Effector CD4-positive, alpha-beta T cell (primary cell): ENCODE measurements around the gene PRKCQ.
"Not testable (repeated sequence)": the region's sequence is repeated elsewhere in the genome, so short reads cannot be mapped to it uniquely, and the experiment has no call there.

Source experiments
- DNase-seq: peaks from one replicate; pipeline ENCODE4 v3.0.0-alpha.2; 2020

Gene PRKCQ

DNA sequence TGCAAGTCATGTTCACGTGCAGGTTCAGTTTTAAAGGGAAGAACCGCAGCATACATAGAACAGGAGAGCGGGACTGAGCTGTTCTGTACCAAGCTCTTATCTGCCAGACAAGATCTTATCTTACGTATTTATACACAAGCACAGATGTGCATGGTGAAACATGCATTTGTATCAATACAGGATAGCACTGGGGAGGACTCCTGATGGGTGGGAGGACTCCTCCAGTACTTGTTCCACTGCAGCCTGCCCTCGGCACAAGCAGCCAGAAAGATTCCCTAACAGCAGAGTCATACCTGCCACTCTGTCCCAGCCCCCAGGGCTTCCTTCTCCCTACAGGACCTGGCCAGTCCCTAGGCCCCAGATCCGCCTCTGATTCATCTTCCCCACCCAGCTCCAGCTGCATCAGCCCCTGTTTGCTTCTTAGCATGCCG, 13.2 kb upstream of the PRKCQ start:
- DNase-seq, result no peak

DNA sequence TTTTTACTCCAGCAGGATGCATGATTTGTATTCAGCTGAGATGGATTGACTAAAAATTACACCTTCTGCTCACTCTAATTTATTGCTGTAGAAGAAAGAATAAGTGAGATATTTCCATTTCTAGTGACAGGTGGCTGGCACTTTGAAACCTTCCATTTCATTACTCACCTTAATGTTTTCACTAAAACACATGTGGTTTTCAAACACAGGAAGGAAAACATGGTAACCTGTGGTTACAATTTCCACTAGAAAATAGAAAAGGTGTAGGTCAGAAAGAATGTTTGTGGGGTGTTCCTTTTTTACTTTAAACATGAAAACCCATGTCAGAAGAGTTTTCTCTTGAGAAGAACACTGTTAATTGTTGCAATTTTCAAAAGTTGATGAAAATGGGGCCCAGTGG, 12.0 kb upstream of the PRKCQ start:
- DNase-seq, result no peak

DNA sequence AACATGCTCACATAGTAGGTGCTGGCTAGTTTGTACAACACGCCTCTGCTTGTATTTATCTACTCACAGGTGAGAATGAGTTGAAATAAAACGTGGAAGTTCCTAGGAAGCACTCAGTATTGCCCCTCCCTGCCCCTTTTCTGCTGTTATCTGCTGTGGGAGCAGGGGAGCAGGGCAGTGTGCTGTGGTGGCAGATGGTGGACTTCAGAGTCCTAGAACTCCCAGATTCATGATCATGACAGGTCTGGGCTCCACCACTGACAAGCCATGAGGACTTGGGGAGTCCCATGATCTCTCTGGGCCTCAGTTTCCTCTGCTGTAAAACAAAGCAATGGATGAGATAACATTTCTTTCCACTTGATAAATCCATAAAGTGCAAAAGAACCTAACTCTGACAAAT, 11.6 kb upstream of the PRKCQ start:
- DNase-seq, result no peak

DNA sequence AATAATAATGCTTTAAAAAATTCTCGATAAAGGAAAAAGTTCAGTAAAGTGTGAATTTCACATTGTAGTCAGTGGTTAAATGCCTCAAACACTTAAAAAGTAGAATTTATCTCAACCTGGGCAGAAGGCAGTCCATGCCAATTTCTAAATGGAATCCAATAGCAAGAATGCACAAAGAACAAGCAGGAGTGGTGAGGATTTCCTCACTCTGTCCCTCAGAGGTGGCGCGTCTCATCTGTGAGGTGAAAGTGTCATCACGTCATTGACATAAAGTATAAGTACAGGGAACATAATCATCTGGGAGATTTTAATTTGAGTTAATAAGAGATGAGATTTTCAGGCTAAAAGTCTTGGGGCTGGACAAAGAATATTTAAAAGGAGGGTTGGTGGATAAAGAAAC, 10.0 kb upstream of the PRKCQ start:
- no peak for DNase-seq

DNA sequence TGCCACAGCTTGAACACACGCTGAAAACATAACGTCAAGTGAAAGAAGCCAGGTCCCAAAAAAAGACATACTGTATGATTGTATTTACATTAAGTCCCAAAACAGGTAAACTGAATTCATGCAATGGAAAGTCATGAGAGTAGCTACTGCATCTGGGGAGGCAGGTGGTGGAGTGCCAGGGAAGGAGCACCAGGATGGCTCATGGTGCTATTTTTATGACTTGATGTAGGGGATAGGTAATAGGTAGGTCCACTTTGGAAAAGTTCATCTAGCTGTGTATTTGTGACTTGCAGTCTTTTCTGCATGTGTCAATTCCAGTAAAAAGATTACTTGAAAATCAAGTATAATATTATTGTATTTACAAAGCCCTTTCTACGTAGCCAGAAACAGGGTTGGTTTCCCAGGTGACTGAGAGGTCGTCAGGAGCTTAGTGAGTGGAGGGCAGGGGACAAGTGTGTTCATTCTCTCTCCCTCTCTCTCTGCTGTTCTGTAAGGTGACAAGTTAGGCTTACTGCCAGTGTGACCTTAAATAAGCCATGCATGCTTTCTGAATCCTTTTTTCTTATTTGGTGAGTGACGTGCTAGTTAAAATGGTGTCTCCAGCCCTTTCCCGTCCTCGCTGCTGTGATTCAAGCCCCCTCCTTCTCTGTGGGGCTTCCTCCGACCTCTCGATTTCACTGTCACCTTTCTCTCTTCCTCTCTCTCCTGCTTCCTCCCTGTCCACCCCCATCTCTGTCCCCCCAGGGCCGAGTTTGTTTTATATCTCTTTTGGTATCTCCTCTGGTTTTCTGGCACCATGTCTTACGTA, 9.4 kb upstream of the PRKCQ start:
- no peak for DNase-seq

DNA sequence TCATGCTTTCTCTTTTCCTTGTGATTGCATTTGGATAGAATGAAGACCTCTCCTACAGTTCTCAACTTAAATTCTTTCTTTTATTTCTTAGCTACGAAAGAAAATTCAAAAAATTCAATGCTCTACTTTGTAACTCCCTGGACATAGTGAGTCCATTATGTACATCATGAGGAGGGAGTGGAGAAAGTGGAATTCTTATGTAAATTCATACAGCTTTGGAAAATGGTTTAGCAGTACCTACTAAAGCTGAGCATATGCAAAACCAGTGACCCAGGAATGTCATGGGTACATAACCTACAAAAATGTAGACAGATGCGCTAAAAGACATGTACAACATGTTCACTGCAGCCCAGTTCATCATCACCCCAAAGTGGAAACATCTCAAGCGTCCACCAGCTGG, 8.8 kb upstream of the PRKCQ start:
- no peak for DNase-seq

DNA sequence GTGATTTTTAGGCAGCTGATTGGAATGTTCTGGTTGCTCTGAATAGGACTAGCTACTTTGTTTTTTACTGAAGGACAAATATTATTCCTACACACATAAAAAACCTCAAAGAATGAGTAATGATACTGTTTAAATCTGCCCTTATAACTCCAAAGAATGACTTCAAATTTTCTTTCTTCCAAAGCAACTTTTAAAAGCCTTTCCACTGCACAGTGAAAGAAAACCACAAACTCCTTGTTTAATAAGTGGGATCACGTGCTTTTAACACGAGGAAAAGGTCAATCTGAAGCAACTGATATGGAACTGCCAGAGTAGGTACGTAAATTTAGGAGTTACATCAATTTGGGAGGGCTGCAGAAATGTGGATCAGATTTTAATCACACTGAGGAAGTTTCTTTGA, 8.0 kb upstream of the PRKCQ start:
- no peak for DNase-seq

DNA sequence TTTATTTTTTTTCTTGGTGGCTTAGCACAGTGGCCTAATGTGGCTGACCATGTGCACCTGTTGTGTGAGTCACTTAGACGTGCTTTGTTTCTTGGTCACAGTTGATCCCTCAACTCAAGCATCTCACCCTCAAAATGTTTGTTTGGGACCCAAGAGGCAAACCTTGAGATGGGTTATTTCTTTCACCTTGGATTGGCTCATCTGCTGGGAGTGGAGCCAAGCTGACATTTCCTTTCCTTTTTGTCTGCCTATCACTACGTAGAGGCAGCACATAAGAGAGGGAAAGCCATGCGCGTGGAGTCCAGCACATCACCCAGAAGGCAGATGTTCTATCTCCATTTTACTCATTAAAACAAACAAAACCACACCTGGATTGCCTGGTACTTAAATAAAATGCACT, 6.4 kb upstream of the PRKCQ start:
- DNase-seq, result no peak

DNA sequence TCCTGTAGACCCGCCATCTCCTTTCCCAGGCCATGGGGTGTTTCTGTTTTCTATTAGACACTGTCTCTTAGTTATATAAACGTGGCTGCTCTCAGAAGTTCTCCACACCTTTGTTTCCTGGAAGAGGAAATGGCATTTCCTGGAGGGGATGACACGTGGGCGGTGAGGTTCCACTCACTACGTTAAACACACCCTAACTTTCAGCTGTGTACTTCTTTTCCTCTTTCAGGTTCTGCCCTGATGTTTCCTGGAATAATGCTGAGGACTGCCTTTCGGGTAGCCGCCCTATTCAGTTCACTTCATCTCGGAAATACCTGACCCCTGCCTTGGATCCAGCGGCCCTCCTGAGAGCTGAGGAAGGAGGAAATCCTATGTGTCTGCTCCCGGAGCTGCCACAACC, 3.4 kb upstream of the PRKCQ start:
- DNase-seq, result peak; percentile 40

DNA sequence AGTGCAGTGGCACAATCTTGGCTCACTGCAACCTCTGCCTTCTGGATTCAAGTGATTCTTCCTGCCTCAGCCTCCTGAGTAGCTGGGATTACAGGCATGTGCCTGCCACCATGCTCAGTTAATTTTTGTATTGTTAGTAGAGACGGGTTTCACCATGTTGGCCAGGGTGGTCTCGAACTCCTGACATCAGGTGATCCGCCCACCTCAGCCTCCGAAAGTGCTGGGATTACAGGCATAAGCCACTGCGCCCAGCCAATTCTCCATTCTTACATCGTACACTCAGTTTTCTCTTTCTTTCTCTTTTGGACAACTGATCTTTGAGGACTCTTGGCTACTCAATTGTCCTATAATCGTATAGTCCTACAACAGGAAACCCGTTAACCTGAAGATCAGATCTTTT, 2.8 kb upstream of the PRKCQ start:
- DNase-seq, result not testable (repeated sequence)

DNA sequence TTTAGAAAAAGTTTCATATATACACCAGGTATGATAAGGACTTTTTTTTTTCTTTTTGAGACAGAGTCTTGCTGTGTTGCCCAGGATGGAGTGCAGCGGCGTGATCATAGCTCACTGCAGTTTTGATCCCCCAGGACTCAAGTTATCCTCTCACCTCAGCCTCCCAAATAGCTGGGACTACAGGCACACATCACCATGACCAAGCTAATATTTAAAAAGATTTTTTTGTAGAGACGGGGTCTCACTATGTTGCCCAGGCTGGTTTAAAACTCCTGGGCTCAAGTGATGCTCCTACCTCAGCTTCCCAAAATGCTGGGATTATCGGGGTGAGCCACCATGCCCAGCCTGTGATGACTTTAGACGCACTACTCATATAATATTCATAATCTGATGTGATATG, 2.2 kb upstream of the PRKCQ start:
- DNase-seq, result no peak

DNA sequence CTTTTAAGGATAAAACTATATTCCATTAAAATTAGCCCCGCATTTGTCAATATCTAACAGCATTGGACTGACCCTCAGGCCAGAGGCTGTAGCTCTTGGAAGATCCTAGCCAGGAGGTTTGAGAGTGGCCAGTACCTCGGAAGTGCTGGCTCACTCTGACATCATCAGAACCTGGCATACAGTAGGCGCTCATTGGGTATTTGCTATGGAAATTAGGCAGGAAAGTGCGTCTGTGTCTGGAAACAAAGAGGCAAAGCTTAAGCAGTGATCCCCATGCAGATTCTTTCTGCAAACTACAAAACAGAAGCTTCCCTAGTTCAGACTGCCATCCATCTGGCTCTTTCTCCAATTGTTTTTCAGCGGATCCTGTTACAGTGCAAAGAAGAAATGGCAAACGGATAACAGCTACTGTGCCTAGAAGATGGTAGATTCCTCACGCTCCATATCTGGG, 1.7 kb upstream of the PRKCQ start:
- no peak for DNase-seq

DNA sequence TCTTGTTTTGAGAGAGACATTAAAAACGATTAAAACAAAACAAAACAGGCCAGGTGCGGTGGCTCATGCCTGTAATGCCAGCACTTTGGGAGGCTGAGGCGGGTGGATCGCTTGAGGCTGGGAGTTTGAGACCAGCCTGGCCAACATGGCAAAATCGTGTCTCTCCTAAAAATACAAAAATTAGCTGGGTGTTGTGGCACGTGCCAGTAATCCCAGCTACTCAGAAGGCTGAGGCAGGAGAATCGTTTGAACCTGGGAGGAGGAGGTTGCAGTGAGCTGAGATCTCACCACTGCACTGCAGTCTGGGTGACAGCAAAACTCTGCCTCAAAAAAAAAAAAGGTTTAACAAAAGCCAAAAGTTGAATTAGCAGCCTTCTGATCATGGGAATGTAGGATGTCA, 1.1 kb upstream of the PRKCQ start:
- not testable (repeated sequence) for DNase-seq

DNA sequence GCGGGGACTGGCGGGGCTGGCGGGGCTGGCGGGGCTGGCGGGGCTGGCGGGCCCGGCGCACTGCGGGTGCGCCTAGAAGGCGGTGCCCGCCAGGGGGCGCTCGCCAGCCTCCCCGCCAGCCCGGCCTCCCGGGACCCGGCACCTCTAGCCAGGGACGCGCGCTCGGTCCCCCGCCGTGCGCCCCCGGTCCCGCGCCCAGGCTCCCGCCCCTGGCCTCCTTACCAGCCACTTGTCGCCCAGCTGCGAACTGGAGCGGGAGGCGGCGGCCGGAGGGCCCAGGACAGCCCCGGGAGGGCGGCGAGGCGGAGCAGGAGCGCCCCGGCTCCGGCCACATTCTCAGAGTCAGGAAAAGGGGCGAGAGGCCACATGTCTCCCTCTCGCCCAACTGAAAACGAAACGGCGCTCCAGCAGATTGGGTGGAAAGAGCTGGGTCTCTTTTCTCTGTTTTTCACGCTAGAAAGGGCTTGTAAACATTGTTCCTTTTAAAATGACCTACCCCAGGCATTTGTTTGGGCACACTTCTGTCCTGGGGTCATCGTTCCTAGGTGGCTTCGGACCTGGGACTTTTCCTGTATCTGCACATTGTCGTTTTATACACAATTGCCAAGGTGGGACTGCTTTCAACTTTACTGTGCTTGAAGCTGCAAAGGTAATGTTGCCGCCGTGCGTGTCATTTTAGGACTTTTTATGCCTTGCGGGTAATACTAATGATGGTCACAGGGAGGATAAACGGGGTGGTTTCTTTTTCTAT, 378 bp upstream of the PRKCQ start:
- peak; percentile 80 for DNase-seq

DNA sequence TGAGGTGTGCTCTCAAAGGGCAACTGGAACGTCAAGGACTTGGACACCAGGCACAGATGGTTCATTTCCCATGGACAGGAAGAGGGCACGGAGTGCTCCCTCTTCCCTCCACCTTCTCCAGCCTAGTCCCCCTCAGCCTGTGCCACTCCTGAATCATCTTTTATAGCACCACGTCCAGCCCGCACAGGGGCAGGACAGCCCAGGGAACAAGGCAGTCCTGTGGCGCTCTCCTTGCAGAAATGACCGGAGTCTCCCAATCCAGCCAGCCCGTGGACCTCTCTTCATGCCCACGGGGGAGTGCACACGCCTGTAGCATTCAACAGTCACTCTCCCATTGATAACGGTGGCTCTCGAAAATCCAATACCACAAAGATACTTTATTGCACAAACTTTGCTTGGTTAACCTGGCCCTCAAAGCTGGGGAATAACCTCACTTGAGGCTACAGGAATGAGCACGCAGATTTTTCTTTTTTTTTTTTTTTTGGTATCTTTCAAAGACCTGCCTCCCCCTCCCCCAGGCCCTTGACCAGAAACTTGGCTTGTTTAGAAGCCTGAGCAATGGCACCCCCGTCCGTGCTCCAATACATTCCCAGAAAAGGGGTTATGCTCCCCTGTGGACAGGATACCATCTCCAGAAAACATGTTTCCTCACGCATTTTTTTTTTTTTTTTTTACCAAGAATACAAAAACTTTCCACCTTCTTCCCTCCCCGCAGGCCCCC, 733 bp downstream of the PRKCQ start:
- no peak for DNase-seq

DNA sequence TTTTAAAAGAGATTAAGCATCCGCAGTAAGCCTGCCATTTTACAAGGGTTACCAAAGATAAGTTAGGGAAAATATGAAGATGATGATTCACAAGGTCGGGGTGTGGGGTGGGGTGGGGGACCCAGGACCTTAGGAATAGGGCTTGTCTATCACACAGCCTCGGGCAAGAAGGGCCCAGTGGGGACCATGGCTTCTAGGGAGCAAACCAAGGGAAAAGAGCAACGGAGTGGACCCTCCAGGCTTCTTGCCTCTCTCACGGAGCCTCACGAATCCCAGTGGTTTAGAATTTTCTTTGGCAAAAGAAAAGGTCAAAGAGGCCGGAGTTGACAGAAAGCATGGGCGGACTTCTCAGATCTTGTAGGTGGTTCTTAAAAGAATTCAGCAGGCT, 1.3 kb downstream of the PRKCQ start:
- no peak for DNase-seq

DNA sequence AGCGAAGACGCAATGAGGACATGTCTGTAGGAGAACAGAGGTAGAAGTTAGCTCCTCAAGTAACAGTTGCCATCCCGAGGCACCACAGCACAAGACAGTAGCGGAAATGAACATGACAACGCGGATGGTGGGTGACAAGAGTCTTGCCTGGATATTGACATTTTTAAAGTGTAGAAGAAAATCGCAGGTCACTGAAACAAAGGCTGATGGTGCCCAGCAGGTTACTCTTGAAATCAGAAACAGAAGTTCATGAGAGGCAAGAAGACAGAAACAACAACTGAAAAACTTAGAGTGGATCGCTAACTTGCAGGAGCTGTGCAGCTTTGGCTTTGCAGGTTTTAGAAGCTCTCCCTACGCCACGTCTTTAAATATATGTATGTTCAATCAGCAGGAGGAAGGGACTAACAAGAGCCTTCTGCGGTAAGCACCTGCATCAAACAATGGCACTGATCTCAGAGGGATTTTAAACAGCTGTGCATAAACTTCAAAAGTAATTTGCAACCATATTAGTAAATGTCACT, 1.8 kb downstream of the PRKCQ start:
- DNase-seq, result no peak

DNA sequence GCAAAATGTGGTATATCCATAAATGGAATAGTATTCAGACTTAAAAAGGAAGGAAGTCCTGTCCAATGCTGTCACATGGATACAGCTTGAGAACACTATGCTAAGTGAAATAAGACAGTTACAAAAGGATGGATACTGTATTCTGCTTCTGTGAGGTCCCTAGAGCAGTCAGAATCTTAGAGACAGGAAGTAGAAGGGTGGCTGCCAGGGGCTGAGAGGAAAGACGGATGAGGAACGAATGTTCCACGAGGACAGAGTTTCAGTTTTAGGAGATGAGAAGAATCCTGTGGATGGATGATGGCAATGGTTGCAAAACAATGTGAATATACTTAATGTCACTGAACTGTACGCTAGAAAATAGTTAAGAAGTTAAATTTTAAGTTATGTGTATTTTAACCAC, 3.8 kb downstream of the PRKCQ start:
- no peak for DNase-seq

DNA sequence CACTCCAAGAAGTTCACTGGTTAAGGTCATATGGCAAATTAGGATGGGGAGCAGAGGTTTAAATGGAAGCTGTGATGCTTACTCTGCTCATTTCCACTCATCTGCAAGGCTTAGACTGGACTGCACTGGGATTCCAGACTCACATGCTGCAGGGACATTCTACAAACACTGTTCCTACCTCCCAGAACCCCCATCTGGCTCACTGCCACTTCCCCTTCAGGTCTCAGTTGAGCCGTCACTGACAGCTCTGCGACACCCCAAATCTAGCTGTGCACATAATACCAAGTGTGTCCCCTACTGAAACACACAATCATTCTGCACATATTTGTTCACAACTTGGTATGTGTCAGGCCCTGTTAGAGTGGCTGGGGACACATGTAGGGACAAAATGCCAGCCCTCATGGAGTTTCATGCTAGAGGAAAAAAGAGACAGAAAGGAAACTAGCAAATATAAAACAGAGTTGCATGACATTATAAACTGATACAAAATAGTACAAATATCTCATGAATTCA, 5.4 kb downstream of the PRKCQ start:
- no peak for DNase-seq

DNA sequence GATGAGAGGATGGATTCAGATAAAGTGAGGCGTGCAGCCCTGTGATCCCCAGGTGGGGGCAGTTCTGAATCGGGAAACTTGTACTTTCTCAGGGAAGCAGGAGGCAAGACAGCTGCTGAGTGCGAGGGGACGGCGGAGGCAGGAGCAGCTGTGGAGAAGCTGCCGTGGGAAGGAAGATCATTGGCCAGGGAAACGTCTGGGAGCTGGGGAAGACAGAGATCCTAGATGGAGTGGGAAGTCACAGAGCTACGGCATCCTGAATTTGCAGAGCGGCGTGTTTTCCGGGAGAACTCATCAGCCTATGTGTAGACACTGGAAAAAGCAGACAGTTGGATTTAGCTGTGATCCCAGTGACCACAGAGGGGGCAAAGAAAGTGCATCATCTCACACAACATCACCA, 9.2 kb downstream of the PRKCQ start:
- no peak for DNase-seq

DNA sequence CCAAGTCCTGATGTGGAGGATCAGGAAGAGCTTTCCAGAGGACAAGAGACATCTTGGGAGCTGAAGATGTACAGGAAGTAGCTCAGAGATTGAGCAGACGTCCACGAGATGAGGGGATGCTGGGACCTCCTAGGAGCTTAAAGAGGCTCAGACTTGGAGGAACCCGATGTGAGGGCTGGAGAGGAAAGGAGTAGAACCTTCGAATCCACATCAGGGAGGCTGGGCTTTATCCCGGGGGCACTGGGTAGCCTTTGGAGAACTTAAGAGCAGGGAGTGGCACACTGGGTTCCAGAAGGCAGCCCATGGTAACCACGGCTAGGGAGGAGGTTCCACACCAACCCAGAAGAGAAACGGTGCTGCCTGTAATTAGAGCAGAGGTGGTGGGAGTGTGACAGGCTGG, 10.8 kb downstream of the PRKCQ start:
- no peak for DNase-seq

DNA sequence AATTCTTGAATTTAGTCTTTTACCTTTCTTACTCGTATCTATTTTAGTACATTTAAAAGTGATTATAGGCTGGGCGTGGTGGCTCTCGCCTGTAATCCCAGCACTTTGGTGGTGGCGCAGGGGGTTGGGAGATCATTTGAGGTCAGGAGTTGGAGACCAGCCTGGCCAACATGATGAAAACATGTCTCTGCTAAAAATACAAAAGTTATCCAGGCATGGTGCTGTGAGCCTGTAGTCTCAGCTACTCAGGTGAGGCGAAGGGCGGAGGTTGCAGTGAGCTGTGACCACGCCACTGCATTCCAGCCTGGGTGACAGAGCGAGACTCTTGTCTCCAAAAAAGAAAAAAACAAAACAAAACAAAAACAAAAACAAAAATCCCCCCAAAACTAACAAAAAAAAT, 12.2 kb downstream of the PRKCQ start:
- DNase-seq, result no peak

DNA sequence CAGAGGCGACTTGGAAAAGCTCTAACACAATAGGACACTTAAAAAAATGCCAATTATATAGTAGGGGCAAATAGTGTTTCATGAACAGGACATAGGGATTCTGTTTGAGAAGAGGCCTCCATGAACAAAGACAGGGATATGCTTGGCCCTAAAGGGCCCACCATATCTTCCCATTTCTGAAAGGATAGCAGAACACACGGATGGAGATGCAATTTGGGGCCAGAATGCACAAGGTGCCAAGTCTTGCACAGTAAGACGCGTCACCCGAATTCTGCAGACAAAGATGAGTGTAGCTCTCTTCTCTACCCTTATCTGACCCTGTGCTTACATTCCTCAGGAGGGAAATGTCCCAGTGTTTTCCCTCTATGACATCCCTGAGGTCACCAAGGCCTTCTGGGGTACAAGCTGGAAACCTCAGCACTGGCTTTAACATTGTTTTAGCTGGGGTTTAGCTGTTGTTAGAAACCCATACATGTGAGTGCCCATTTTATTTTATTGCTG, 12.8 kb downstream of the PRKCQ start:
- no peak for DNase-seq
